HCT116 (cell line): ENCODE data around the gene CPNE2.

Experiments
- CTCF ChIP-seq, 3 experiments: fragments of 200-600 bp in 1 of 3; sonication (generic) in 1 of 3; IDR thresholded peaks in 2 of 3; conservative IDR thresholded peaks in 1 of 3; 2 replicates each; pipeline ENCODE4 v1.5.1; 2012 to 2017; ENCODE audit warnings: low read depth in 2 of 3, low read length in 2 of 3, antibody characterized with exemption in 1 of 3, borderline replicate concordance in 1 of 3, control low read depth in 1 of 3, mild to moderate bottlenecking in 1 of 3, mixed read lengths in 1 of 3, mixed run types in 1 of 3, moderate library complexity in 1 of 3; ENCODE audit not compliant: insufficient read depth in 1 of 3
- EZH2 ChIP-seq: fragments of 200-600 bp; sonication (generic); IDR thresholded peaks from 2 replicates; pipeline ENCODE4 v1.6.1; 2017; ENCODE audit warnings: antibody characterized with exemption, mixed run types
- JUND ChIP-seq: IDR thresholded peaks from 2 replicates; pipeline ENCODE4 v1.6.1; 2012
- POLR2A ChIP-seq: IDR thresholded peaks from 2 replicates; pipeline ENCODE4 v1.7.0; 2011; ENCODE audit warnings: borderline replicate concordance; ENCODE audit not compliant: insufficient read depth, insufficient read length; ENCODE audit errors: extremely low read depth
- POLR2AphosphoS5 ChIP-seq: IDR thresholded peaks from 2 replicates; pipeline ENCODE4 v1.6.1; 2011; ENCODE audit warnings: mild to moderate bottlenecking, low read depth, low read length, moderate library complexity
- TF ChIP-seq, protein P1 (sequence below): IDR thresholded peaks from 2 replicates; pipeline ENCODE4 v1.6.1; 2012

DNA sequence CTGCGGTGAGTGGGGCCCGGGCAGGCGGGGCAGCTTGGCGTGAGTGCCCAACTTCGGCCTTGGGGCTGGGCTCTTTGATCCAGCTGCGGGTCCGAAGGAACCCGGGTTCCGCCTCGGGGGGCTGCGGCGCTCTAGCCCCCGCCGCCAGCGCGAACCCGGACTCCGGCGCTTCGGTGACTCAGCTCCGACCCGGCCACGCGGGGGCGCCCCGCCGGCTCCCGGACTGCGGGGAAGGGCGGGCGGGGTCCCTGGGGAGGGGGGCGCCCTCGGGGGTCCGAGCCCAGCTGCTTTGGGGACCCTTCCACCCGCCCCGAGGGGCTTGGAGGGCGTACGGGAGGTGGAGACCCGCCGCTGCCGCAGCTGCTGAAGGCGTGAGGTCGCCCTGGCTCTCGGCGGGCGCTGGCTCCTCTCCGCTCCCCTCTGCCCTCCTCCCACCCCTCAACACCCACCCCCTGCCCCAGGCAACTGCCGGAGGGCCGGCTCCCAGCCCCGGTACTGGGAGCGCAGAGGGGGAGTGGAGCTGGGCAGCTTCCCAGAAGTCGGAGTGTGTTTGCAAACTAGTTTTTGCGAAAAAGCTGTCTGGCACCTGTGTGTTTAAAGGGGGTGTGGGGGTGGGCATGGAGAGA, 516 bp downstream of the CPNE2 start:
- no peak for TF ChIP-seq EZH2
- TF ChIP-seq, protein P1, sequence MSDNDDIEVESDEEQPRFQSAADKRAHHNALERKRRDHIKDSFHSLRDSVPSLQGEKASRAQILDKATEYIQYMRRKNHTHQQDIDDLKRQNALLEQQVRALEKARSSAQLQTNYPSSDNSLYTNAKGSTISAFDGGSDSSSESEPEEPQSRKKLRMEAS: no peak
- peak; percentile 35 to 52 (median 48); a peak in 4 of 6 replicates for TF ChIP-seq CTCF (IDR thresholded peaks at IDR 0.05 in 2 of 3, conservative IDR thresholded peaks at IDR 0.05 in 1 of 3; ENCODE audit: borderline replicate concordance in 1 of 3, insufficient read depth in 1 of 3, low read depth in 2 of 3, low read length in 2 of 3)
- TF ChIP-seq JUND: no peak
- no peak for TF ChIP-seq POLR2AphosphoS5
- TF ChIP-seq POLR2A: no peak
